Endothelial cell of umbilical vein (primary cell): ENCODE measurements around the gene SGF29. TPM values are rescaled to one million over a fixed set of nuclear protein-coding genes. Genes with fewer than 3 reads are reported as not detected.

Source experiments
- BruUV-seq: library from RNA; stranded (reverse); fragments of 400-500 nt; replicated peaks from 2 replicates; lab custom pipeline; 2021; lab: Mats Ljungman, UMichigan
- CTCF ChIA-PET: fragments of 300-600, 350-600 bp; sonication (Branson Sonifier 250); formaldehyde crosslinking; loops from one replicate; lab custom pipeline; 2021; ENCODE audit warnings: antibody characterized with exemption, inconsistent platforms; lab: Charles Lee
- POLR2A ChIA-PET: fragments of 300-600, 350-600 bp; sonication (Branson Sonifier 250); formaldehyde crosslinking; loops from one replicate; lab custom pipeline; 2021; ENCODE audit warnings: antibody characterized with exemption, inconsistent platforms; lab: Charles Lee
- DNase-seq: peaks from one replicate; pipeline ENCODE4 v3.0.0-alpha.2; 2011; ENCODE audit warnings: low read depth, low spot score
- FAIRE-seq: peaks from 2 replicates; lab custom pipeline; 2011; peaks lifted over from hg19 to GRCh38; lab: Jason Lieb, UNC
- H2AFZ ChIP-seq: 2 replicates; pipeline ENCODE4 v1.6.0; 2012; ENCODE audit warnings: low read depth, low read length, control low read depth, inconsistent platforms
- H3K27ac ChIP-seq: 2 replicates; pipeline ENCODE4 v1.5.1; 2011; ENCODE audit warnings: low read depth, mild to moderate bottlenecking, control low read depth, low read length, moderate library complexity; ENCODE audit not compliant: insufficient read depth
- H3K27me3 ChIP-seq, 2 experiments: 2 replicates each; pipeline versions ENCODE4 v1.6.0 to v1.6.1; 2011; ENCODE audit warnings: low read length in 2 of 2, mixed read lengths in 1 of 2; ENCODE audit not compliant: control insufficient read depth in 2 of 2, insufficient read depth in 2 of 2
- H3K36me3 ChIP-seq, 2 experiments: 2 replicates in 1 of 2; 3 replicates in 1 of 2; pipeline ENCODE4 v1.5.1; 2011; ENCODE audit warnings: low read length in 2 of 2, mild to moderate bottlenecking in 1 of 2, moderate library complexity in 1 of 2; ENCODE audit not compliant: control insufficient read depth in 2 of 2, insufficient read depth in 2 of 2; ENCODE audit errors: extremely low read depth in 1 of 2
- H3K4me1 ChIP-seq: 3 replicates; pipeline ENCODE4 v1.5.1; 2011; ENCODE audit warnings: mild to moderate bottlenecking, low read length; ENCODE audit not compliant: control insufficient read depth, insufficient read depth; ENCODE audit errors: extremely low read depth
- H3K4me2 ChIP-seq: 2 replicates; pipeline ENCODE4 v1.6.1; 2011; ENCODE audit warnings: low read length, control low read depth, mixed read lengths; ENCODE audit not compliant: insufficient read depth
- H3K4me3 ChIP-seq, 3 experiments: fragments of 200-600 bp in 1 of 3; sonication (generic), shearing (Covaris generic) in 1 of 3; replicated peaks in 1 of 3; 2 replicates each; pipeline ENCODE4 v1.5.1; 2011 to 2016; ENCODE audit warnings: control low read depth in 3 of 3, low read length in 3 of 3, mild to moderate bottlenecking in 2 of 3, inconsistent platforms in 1 of 3, low read depth in 1 of 3, moderate library complexity in 1 of 3; ENCODE audit not compliant: insufficient read depth in 1 of 3
- H3K79me2 ChIP-seq: 2 replicates; pipeline ENCODE4 v1.6.0; 2012; ENCODE audit warnings: low read length, inconsistent platforms; ENCODE audit not compliant: control insufficient read depth, insufficient read depth
- H3K9ac ChIP-seq: replicated peaks from 2 replicates; pipeline ENCODE3; 2011; ENCODE audit warnings: low read length, control low read depth; ENCODE audit not compliant: insufficient read depth; ENCODE audit errors: extremely low read depth
- H3K9me1 ChIP-seq: replicated peaks from 3 replicates; pipeline ENCODE4 v1.6.0; 2011; ENCODE audit warnings: mild to moderate bottlenecking, low read length; ENCODE audit not compliant: control insufficient read depth, insufficient read depth; ENCODE audit errors: extremely low read depth
- H3K9me3 ChIP-seq: replicated peaks from 2 replicates; pipeline ENCODE4 v1.5.1; 2012; ENCODE audit warnings: low read length, inconsistent platforms; ENCODE audit not compliant: control insufficient read depth, insufficient read depth
- H4K20me1 ChIP-seq: replicated peaks from 2 replicates; pipeline ENCODE3; 2011; ENCODE audit warnings: mild to moderate bottlenecking, low read length; ENCODE audit not compliant: control insufficient read depth, insufficient read depth; ENCODE audit errors: extremely low read depth
- CTCF ChIP-seq, 2 donors: IDR thresholded peaks; 1 replicate in 1 of 2; 2 replicates in 1 of 2; pipeline ENCODE4 v1.5.1; 2011; ENCODE audit warnings: low read length in 2 of 2, mild to moderate bottlenecking in 2 of 2, moderate library complexity in 2 of 2, control low read depth in 1 of 2, inconsistent platforms in 1 of 2, low read depth in 1 of 2; ENCODE audit not compliant: insufficient read depth in 1 of 2; ENCODE audit errors: extremely low read depth in 1 of 2
- EZH2 ChIP-seq: IDR thresholded peaks from 2 replicates; pipeline ENCODE4 v1.6.1; 2012; ENCODE audit warnings: borderline replicate concordance, low read depth, mild to moderate bottlenecking, moderate library complexity, low read length, inconsistent platforms; ENCODE audit not compliant: severe bottlenecking
- FOS ChIP-seq: IDR thresholded peaks from 2 replicates; pipeline ENCODE4 v1.6.1; 2011; ENCODE audit warnings: mild to moderate bottlenecking, low read length, moderate library complexity, borderline replicate concordance; ENCODE audit not compliant: insufficient read depth
- GATA2 ChIP-seq: IDR thresholded peaks from 2 replicates; pipeline ENCODE4 v1.7.0; 2011; ENCODE audit warnings: low read depth, mild to moderate bottlenecking, moderate library complexity, mixed read lengths, low read length; ENCODE audit not compliant: insufficient read length, insufficient read depth
- JUN ChIP-seq: IDR thresholded peaks from 2 replicates; pipeline ENCODE4 v1.6.1; 2011; ENCODE audit warnings: borderline replicate concordance, low read depth; ENCODE audit not compliant: insufficient read length, insufficient read depth
- MYC ChIP-seq: IDR thresholded peaks from one replicate; pipeline ENCODE4 v1.6.1; 2011; ENCODE audit warnings: mild to moderate bottlenecking, low read depth, low read length
- POLR2A ChIP-seq: IDR thresholded peaks from 2 replicates; pipeline ENCODE4 v1.6.1; 2012; ENCODE audit warnings: low read depth, mild to moderate bottlenecking, control low read depth, low read length
- POLR2AphosphoS5 ChIP-seq: IDR thresholded peaks from 2 replicates; pipeline ENCODE4 v1.6.1; 2012; ENCODE audit warnings: low read depth, mild to moderate bottlenecking, control low read depth, low read length, moderate library complexity; ENCODE audit not compliant: insufficient read depth
- dilution Hi-C: fragments of 300-500 bp; cut with MboI; formaldehyde crosslinking; loops from one replicate; pipeline ENCODE4 v1.15.0; 2019; ENCODE audit warnings: low sequenced_read_pairs; ENCODE audit not compliant: extremely low pct_ligation_motif_present
- intact Hi-C: fragments of 100-400 bp; cut with micrococcal nuclease; formaldehyde crosslinking; loops from one replicate; pipeline ENCODE4 v1.10.0; 2022
- polyA plus RNA-seq, 4 experiments: library from polyadenylated mRNA; depleted of rRNA in 3 of 4; stranded (reverse) in 3 of 4; unstranded in 1 of 4; fragments of >200 nt; gene quantifications; 2 replicates each; pipeline versions ENCODE4 v1.2.1 to v1.2.3, GENCODE V29; 2011 to 2012; ENCODE audit warnings: missing spikeins in 1 of 4
- total RNA-seq: library from RNA; stranded (reverse); gene quantifications from 2 replicates; pipeline ENCODE4 v1.2.3, GENCODE V29; 2021
- TF ChIP-seq, protein P1 (sequence below): IDR thresholded peaks from 2 replicates; pipeline ENCODE4 v1.6.1; 2011; ENCODE audit not compliant: insufficient read depth, insufficient read length

The SGF29 gene
- total and polyA plus RNA-seq, 2 donors (not counting 3 experiments of a cell fraction or from before 2014, with no cell fraction given): 3.4 to 12.0 TPM

DNA sequence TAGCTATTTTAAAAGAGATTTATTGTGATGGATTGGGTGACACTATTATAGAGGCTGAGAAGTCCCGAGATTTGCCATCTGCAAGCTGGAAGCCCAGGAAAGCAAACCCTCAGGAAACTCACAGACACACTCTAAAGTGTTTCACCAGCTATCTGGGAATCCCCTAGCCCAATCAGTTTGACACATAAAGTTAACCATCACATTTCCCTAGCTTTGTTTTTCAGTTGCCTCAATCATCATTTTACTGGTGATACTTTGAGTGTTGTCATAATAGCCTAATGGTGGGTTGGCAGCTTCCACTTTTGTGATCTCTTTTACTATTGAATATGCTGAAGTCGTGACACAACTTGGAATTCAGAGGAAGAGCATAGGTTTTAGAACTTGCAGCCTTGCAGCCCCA, 1.8 kb downstream of the SGF29 start:
- Histone ChIP-seq H4K20me1 (no peaks in the 10 kb centered on the region), H3K79me2 (no peaks in the 10 kb centered on the region), H3K27ac (no peak overlapping the region), H3K9me1 (no peaks in the 10 kb centered on the region), H3K4me3 (no peak overlapping the region), H3K9ac (no peak overlapping the region), H3K4me2 (no peak overlapping the region), H3K9me3 (no peaks in the 10 kb centered on the region), H3K27me3 (no peaks in the 10 kb centered on the region), H3K4me1 (peaks cover 5% of the 10 kb centered on the region), H2AFZ (no peak overlapping the region), H3K36me3 (no peaks in the 10 kb centered on the region)
- intact Hi-C loops: no loop called here
- BruUV-seq: no TSS peak
- CTCF ChIA-PET: no interaction called here
- TF ChIP-seq POLR2A (no peak), JUN (no peak), CTCF (IDR thresholded peaks at IDR 0.05; ENCODE audit: extremely low read depth in 1 of 2, insufficient read depth in 1 of 2, low read depth in 1 of 2, low read length in 2 of 2) (no peak), EZH2 (no peak), MYC (no peak), FOS (no peak), GATA2 (no peak), POLR2AphosphoS5 (no peak)
- TF ChIP-seq, protein P1, sequence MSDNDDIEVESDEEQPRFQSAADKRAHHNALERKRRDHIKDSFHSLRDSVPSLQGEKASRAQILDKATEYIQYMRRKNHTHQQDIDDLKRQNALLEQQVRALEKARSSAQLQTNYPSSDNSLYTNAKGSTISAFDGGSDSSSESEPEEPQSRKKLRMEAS: no peak
- dilution Hi-C loops: no loop called here
- POLR2A ChIA-PET: interaction anchor here (0.6 kb wide), 1 partner anchor 10 kb away, joined by 4 read pairs; no protein-coding TSS in a partner anchor
- peak; percentile 21 for FAIRE-seq
- DNase-seq: no peak
